GM12801 (cell line): ENCODE results near the gene ATG9A.

Source experiments
- CTCF ChIP-seq: IDR thresholded peaks from one replicate; pipeline ENCODE4 v1.5.1; 2011; ENCODE audit warnings: control low read depth; ENCODE audit not compliant: insufficient read length; ENCODE audit errors: extremely low read depth

Gene ATG9A

GRCh38 chr2:219245148-219245898 is 15.9 kb upstream of the ATG9A start, which contains the start of the genes GLB1L and STK16:
Gene GLB1L, minus strand, starts transcription at chr2:219245444. Its CDS starts 1,871 bp downstream, at chr2:219243573.
Gene STK16, plus strand, starts transcription at chr2:219245479. Its CDS starts 521 bp downstream, at chr2:219246000.
- no peak for TF ChIP-seq CTCF

GRCh38 chr2:219244789-219245147 is 15.3 kb upstream of the ATG9A start:
- TF ChIP-seq CTCF: no peak

GRCh38 chr2:219243291-219243761 is 13.9 kb upstream of the ATG9A start:
- TF ChIP-seq CTCF: no peak

DNA sequence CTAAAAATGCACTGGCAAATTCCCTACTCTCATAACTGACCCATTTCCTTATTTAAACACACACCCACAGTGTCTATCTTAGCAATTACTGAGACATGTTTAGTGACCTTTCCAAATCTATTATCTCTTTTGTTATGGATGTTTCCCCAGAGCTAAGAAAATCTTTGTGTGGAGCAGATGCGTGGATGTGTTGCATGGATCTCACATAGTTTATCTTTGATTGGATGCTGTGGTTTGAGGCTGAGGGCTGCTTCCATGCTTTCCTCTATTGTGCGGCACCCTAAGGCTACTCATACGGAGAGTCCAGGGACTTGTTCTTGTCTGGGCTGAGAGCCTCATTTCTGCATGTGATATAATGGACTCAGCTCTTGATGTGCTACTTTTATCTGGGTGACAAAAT is 4.9 kb upstream of the ATG9A start:
- no peak for TF ChIP-seq CTCF

DNA sequence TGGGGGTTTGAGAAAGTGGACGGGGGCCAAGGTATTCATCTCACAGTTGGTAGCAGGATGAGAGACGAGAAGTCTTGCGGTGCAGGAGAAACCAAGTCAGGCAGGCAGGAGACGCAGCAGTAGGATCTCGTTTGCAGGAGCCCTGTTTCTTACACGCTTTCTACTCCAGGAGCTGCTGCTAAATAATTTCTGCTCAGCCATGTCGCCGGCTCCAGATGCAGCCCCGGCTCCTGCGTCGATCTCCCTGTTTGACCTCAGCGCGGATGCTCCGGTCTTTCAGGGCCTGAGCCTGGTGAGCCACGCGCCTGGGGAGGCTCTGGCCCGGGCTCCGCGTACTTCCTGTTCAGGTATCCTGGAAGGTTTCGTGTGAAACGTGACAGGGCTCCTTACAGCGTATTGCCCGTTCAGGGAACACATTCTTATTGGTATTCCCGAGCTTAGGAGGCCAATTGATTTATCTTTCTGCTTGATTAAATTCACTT is 664 bp upstream of the ATG9A start:
- no peak for TF ChIP-seq CTCF

GRCh38 chr2:219228911-219229304 is 528 bp downstream of the ATG9A start:
- no peak for TF ChIP-seq CTCF

GRCh38 chr2:219228041-219228910 is 1.2 kb downstream of the ATG9A start:
- no peak for TF ChIP-seq CTCF
